Midbrain (tissue), 1 donor: ENCODE results near the gene ATP8B4.

ENCODE experiments used
- DNase-seq: peaks from one replicate; lab custom pipeline; 2025; lab: John Stamatoyannopoulos, UW

ATP8B4 gene

GRCh38 chr15:49898097-49898496 is 220.9 kb downstream of the ATP8B4 start:
- DNase-seq, result no peak

- peak; percentile 20 for DNase-seq
Measured at GRCh38 chr15:49895347-49896223, 223.4 kb downstream of the ATP8B4 start.

- DNase-seq, result no peak
Measured at GRCh38 chr15:49890689-49891088, 228.3 kb downstream of the ATP8B4 start.

- DNase-seq, result no peak
Measured at GRCh38 chr15:49889536-49889935, 229.5 kb downstream of the ATP8B4 start.

- no peak for DNase-seq
Measured at GRCh38 chr15:49888734-49889133, 230.3 kb downstream of the ATP8B4 start.

- DNase-seq, result no peak
Measured at GRCh38 chr15:49888323-49888693, 230.7 kb downstream of the ATP8B4 start.

GRCh38 chr15:49887659-49888322 is 231.2 kb downstream of the ATP8B4 start:
- DNase-seq, result no peak

- DNase-seq, result no peak
Measured at GRCh38 chr15:49883121-49883520, 235.9 kb downstream of the ATP8B4 start.

- DNase-seq, result no peak
Measured at GRCh38 chr15:49881866-49882265, 237.2 kb downstream of the ATP8B4 start.

GRCh38 chr15:49881433-49881832 is 237.6 kb downstream of the ATP8B4 start:
- DNase-seq, result no peak

- DNase-seq, result no peak
Measured at GRCh38 chr15:49877873-49878521, 241.0 kb downstream of the ATP8B4 start.

- no peak for DNase-seq
Measured at GRCh38 chr15:49877117-49877872, 241.7 kb downstream of the ATP8B4 start.

GRCh38 chr15:49876401-49877038 is 242.5 kb downstream of the ATP8B4 start:
- DNase-seq, result peak; percentile 0

GRCh38 chr15:49875392-49875791 is 243.6 kb downstream of the ATP8B4 start:
- no peak for DNase-seq

GRCh38 chr15:49870472-49870871 is 248.6 kb downstream of the ATP8B4 start:
- no peak for DNase-seq

- no peak for DNase-seq
Measured at GRCh38 chr15:49868348-49868747, 250.7 kb downstream of the ATP8B4 start.

GRCh38 chr15:49865925-49866757 is 252.9 kb downstream of the ATP8B4 start:
- DNase-seq, result no peak

- no peak for DNase-seq
Measured at GRCh38 chr15:49864251-49864650, 254.8 kb downstream of the ATP8B4 start.

GRCh38 chr15:49863431-49864224 is 255.4 kb downstream of the ATP8B4 start:
- no peak for DNase-seq

GRCh38 chr15:49860101-49860500 is 258.9 kb downstream of the ATP8B4 start:
- DNase-seq, result no peak
